ENCODE data around the gene CCT8L2.
"Not testable (repeated sequence)": the region's sequence is repeated elsewhere in the genome, so short reads cannot be mapped to it uniquely, and the experiment has no call there.

The CCT8L2 gene

DNA sequence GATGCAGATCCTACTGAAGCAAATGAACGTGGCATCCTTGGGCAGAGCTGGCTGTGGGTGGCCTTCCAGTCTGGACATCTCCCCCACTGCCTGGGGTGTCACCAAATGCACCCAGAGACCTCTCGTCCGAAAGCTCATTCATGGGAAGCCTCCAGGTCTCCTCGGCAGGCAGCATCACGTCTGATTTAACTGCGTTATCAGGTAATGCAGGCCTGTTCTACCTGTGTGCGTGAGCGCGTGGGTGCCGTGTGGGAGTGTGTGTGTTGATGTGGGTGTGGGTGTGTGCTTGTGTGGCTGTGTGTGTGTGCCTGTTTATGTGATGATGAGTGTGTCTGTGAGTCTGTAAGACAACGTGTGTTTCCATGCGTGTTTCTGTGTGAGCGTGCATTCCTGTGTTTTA is 35.1 kb downstream of the CCT8L2 start:
- not testable (repeated sequence) for DNase-seq

DNA sequence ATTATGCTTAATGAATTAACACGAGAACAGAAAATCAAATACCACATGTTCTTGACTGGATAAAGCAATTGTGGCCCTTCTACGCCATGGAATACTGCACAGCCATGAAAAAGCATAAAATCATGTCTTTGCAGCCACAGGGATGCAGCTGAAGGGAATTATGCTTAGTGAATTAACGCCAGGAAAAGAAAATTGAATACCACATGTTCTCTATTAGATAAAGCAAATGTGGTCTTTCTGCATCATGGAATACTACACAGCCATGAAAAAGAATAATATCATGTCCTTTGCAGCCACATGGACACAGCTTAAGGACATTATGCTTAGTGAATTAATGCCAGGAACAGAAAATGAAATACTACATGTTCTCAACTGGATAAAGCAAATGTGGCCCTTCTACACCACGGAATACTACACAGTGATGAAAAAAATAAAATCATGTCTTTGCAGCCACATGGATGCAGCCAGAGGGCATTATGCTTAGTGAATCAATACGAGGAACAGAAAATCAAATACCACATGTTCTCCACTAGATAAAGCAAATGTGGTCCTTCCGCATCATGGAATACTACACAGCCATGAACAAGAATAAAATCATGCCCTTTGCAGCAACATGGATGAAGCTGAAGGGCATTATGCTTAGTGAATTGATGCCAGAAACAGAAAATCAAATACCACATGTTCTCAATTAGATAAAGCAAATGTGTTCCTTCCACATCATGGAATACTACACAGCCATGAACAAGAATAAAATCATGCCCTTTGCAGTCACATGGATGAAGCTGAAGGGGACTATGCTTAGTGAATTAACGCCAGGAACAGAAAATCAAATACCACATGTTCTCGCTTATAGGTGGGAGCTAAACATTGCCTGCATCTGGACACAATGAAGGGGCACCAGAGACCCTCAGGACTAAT is 37.3 kb downstream of the CCT8L2 start:
- DNase-seq = not testable (repeated sequence)

GRCh38 chr22:16543310-16543709 is 49.3 kb downstream of the CCT8L2 start:
- DNase-seq = not testable (repeated sequence)

Data from NCI-H446 (cell line).